HG03108 (cell line): Measurements from ENCODE around the gene NET1.

Source experiments
- ATAC-seq: cut with Tn5 transposase; IDR thresholded peaks from one replicate; pipeline ENCODE4 v1.9.1; 2021; ENCODE audit warnings: moderate library complexity; ENCODE audit not compliant: unreplicated experiment

The NET1 gene

GRCh38 chr10:5442065-5442989 lies 30.0 kb downstream of the NET1 start:
- ATAC-seq: no peak

GRCh38 chr10:5442990-5443370 lies 30.6 kb downstream of the NET1 start:
- ATAC-seq: peak; percentile 16

- ATAC-seq: peak; percentile 68
These were observed 31.1 kb downstream of the NET1 start for GRCh38 chr10:5443429-5443828.

GRCh38 chr10:5445006-5445405 lies 32.6 kb downstream of the NET1 start:
- ATAC-seq: no peak

- ATAC-seq: peak; percentile 21
These were observed 34.1 kb downstream of the NET1 start for GRCh38 chr10:5446390-5446926.

GRCh38 chr10:5447056-5447455 lies 34.7 kb downstream of the NET1 start:
- no peak for ATAC-seq

- peak; percentile 57 for ATAC-seq
These were observed 35.3 kb downstream of the NET1 start for GRCh38 chr10:5447611-5448071.

GRCh38 chr10:5448333-5449001 lies 36.1 kb downstream of the NET1 start:
- ATAC-seq: no peak

GRCh38 chr10:5449227-5449626 lies 36.9 kb downstream of the NET1 start:
- no peak for ATAC-seq

GRCh38 chr10:5449823-5450222 lies 37.5 kb downstream of the NET1 start:
- ATAC-seq: no peak

- ATAC-seq: no peak
These were observed 38.4 kb downstream of the NET1 start for GRCh38 chr10:5450605-5451384.

GRCh38 chr10:5453749-5454489 lies 41.6 kb downstream of the NET1 start:
- ATAC-seq: no peak

GRCh38 chr10:5456563-5456962 lies 44.2 kb downstream of the NET1 start:
- no peak for ATAC-seq

- ATAC-seq: no peak
These were observed 45.4 kb downstream of the NET1 start for GRCh38 chr10:5457741-5458140.

GRCh38 chr10:5458425-5458824 lies 46.1 kb downstream of the NET1 start:
- no peak for ATAC-seq

GRCh38 chr10:5458949-5459747 lies 46.8 kb downstream of the NET1 start:
- no peak for ATAC-seq

GRCh38 chr10:5460468-5461202 lies 48.3 kb downstream of the NET1 start:
- no peak for ATAC-seq

- no peak for ATAC-seq
These were observed 48.8 kb downstream of the NET1 start for GRCh38 chr10:5461203-5461588.
